ENCODE measurements around the gene IKZF2. TPM values are rescaled to one million over a fixed set of nuclear protein-coding genes. Genes with fewer than 3 reads are reported as not detected.

The IKZF2 gene
- total and polyA plus RNA-seq, 2 of the 4 experiments (the other 2 are of a cell fraction), result 2.1 to 25.5 TPM

GRCh38 chr2:213079756-213080155 is 71.7 kb downstream of the IKZF2 start:
- no peak overlapping the region for H2AK5ac ChIP-seq (ENCODE audit: low read depth, low read length)
- H3K23ac ChIP-seq (ENCODE audit: low read depth, low read length), result no peak overlapping the region
- H3K9me1 ChIP-seq (ENCODE audit: insufficient read depth, low read length), result no peaks in the 10 kb centered on the region
- ATAC-seq (ENCODE audit: low read depth) (no peak), DNase-seq (no peak)
- H2AFZ ChIP-seq (replicated peaks; ENCODE audit: low read length, poor library complexity), result no peak overlapping the region
- H3K79me1 ChIP-seq (ENCODE audit: low read depth in 1 of 2, low read length in 2 of 2), result peaks cover 0 to 3% of the 10 kb centered on the region in 2 experiments; a peak in 1 of 4 replicates
- H2BK5ac ChIP-seq (ENCODE audit: low read depth, low read length, poor library complexity, severe bottlenecking), result no peak overlapping the region
- H3K4me2 ChIP-seq (ENCODE audit: low read depth, low read length), result no peak overlapping the region
- no peaks in the 10 kb centered on the region for H3K9me3 ChIP-seq (ENCODE audit: control insufficient read depth, insufficient read depth, low read length)
- no peak overlapping the region for H4K91ac ChIP-seq (ENCODE audit: insufficient read depth, low read depth, low read length)
- no peak overlapping the region for H3K14ac ChIP-seq (replicated peaks; ENCODE audit: low read depth, low read length)
- in situ Hi-C loops (cut with MboI; ENCODE audit: low sequenced_read_pairs) (no loop called here), intact Hi-C loops (cut with micrococcal nuclease) (no loop called here), dilution Hi-C loops (cut with HindIII; ENCODE audit: low sequenced_read_pairs, unreplicated experiment) (no loop called here)
- H4K5ac ChIP-seq (ENCODE audit: low read depth, low read length), result no peak overlapping the region
- H3K36me3 ChIP-seq (ENCODE audit: control insufficient read depth, insufficient read depth, low read length), result no peaks in the 10 kb centered on the region
- no peaks in the 10 kb centered on the region for H3K27me3 ChIP-seq (ENCODE audit: control insufficient read depth, insufficient read depth, low read length)
- H3K56ac ChIP-seq (ENCODE audit: extremely low read depth, insufficient read depth, low read length), result no peak overlapping the region
- no peak overlapping the region for H2BK20ac ChIP-seq (ENCODE audit: low read depth, low read length)
- H3K4me3 ChIP-seq (ENCODE audit: insufficient read depth, low read depth, low read length), result no peak overlapping the region
- CTCF ChIA-PET, result no interaction called here
- H4K20me1 ChIP-seq (ENCODE audit: insufficient read depth, low read length), result no peaks in the 10 kb centered on the region
- no peak overlapping the region for H3K27ac ChIP-seq (ENCODE audit: insufficient read depth, low read length)
- H3K18ac ChIP-seq (ENCODE audit: low read depth, low read length), result no peak overlapping the region
- no TSS peak for BruUV-seq (replicated peaks)
- no peaks in the 10 kb centered on the region for H3K4me1 ChIP-seq (ENCODE audit: control insufficient read depth, insufficient read depth, low read length)
- POLR2A ChIA-PET (ENCODE audit: unreplicated experiment), result no interaction called here
- no peak overlapping the region for H3K4ac ChIP-seq (ENCODE audit: low read depth, low read length)
- H3K9ac ChIP-seq (ENCODE audit: low read depth, low read length), result no peak overlapping the region
- H2BK120ac ChIP-seq (ENCODE audit: low read depth, low read length), result no peak overlapping the region
- H2BK15ac ChIP-seq (ENCODE audit: low read depth, low read length), result no peak overlapping the region
- TF ChIP-seq CEBPB (IDR thresholded peaks at IDR 0.05; ENCODE audit: low read depth, low read length) (no peak), ELK1 (IDR thresholded peaks at IDR 0.05; ENCODE audit: borderline replicate concordance, low read depth, low read length) (no peak), FOS (IDR thresholded peaks at IDR 0.05; ENCODE audit: low read depth, low read length) (no peak), POLR2A (IDR thresholded peaks at IDR 0.05; ENCODE audit: low read depth, low read length) (no peak), CHD1 (IDR thresholded peaks at IDR 0.05; ENCODE audit: low read depth, low read length) (no peak), RCOR1 (IDR thresholded peaks at IDR 0.05; ENCODE audit: insufficient replicate concordance, low read length) (no peak), CTCF (conservative IDR thresholded peaks at IDR 0.05; ENCODE audit: low read depth, low read length) (no peak), USF2 (IDR thresholded peaks at IDR 0.05; ENCODE audit: low read depth, low read length) (no peak), NFE2L2 (IDR thresholded peaks at IDR 0.05; ENCODE audit: low read depth, low read length) (no peak), MAFK (IDR thresholded peaks at IDR 0.05; ENCODE audit: low read depth, low read length) (no peak), SMC3 (IDR thresholded peaks at IDR 0.05; ENCODE audit: low read depth, low read length) (no peak), MXI1 (IDR thresholded peaks at IDR 0.05; ENCODE audit: borderline replicate concordance, low read depth, low read length) (no peak), MAZ (IDR thresholded peaks at IDR 0.05; ENCODE audit: borderline replicate concordance, low read depth, low read length) (no peak), RAD21 (IDR thresholded peaks at IDR 0.05; ENCODE audit: low read length) (no peak), RFX5 (IDR thresholded peaks at IDR 0.05; ENCODE audit: low read depth, low read length) (no peak), BHLHE40 (IDR thresholded peaks at IDR 0.05; ENCODE audit: low read depth, low read length) (no peak)
- no peak overlapping the region for H2AK9ac ChIP-seq (replicated peaks; ENCODE audit: low read depth, low read length, poor library complexity)
- H4K8ac ChIP-seq (ENCODE audit: low read depth in 2 of 2, low read length in 2 of 2), result no peak overlapping the region

Data from IMR-90 (cell line).